Anterior cingulate cortex (tissue), 58 donors: ENCODE results near the gene COQ8B.
"Not testable (repeated sequence)": the region's sequence is repeated elsewhere in the genome, so short reads cannot be mapped to it uniquely, and the experiment has no call there.

Experiments
- DNase-seq, 58 donors: peaks; one replicate each; lab custom pipeline; 2025; lab: John Stamatoyannopoulos, UW

The COQ8B gene

GRCh38 chr19:40672573-40673299, 44.0 kb downstream of the COQ8B start:
- no peak for DNase-seq

- no peak for DNase-seq
Observed at GRCh38 chr19:40672038-40672437, 44.6 kb downstream of the COQ8B start.

- peak in 45 of 58 donors; percentile 12 to 91 (median 52) for DNase-seq
Observed at GRCh38 chr19:40671404-40671803, 45.3 kb downstream of the COQ8B start.

GRCh38 chr19:40668991-40669614, 47.6 kb downstream of the COQ8B start:
- no peak for DNase-seq

GRCh38 chr19:40667602-40668001, 49.1 kb downstream of the COQ8B start:
- no peak for DNase-seq

GRCh38 chr19:40666803-40667438, 49.8 kb downstream of the COQ8B start:
- DNase-seq: no peak

- peak in 3 of 58 donors; percentile 39 to 57 (median 45) for DNase-seq
Observed at GRCh38 chr19:40663695-40664692, 52.7 kb downstream of the COQ8B start.

GRCh38 chr19:40662925-40663694, 53.6 kb downstream of the COQ8B start:
- DNase-seq: peak in 57 of 58 donors; percentile 33 to 92 (median 77)

GRCh38 chr19:40661616-40662015, 55.1 kb downstream of the COQ8B start:
- DNase-seq: no peak

GRCh38 chr19:40659566-40659965, 57.1 kb downstream of the COQ8B start:
- no peak for DNase-seq

- no peak for DNase-seq
Observed at GRCh38 chr19:40659116-40659515, 57.6 kb downstream of the COQ8B start.

GRCh38 chr19:40658031-40658430, 58.7 kb downstream of the COQ8B start:
- DNase-seq: no peak

GRCh38 chr19:40655684-40656083, 61.0 kb downstream of the COQ8B start:
- not testable (repeated sequence) for DNase-seq

GRCh38 chr19:40652303-40652702, 64.4 kb downstream of the COQ8B start:
- not testable (repeated sequence) for DNase-seq

GRCh38 chr19:40650749-40651305, 65.9 kb downstream of the COQ8B start:
- no peak for DNase-seq

- not testable (repeated sequence) for DNase-seq
Observed at GRCh38 chr19:40649903-40650675, 66.6 kb downstream of the COQ8B start.

- no peak for DNase-seq
Observed at GRCh38 chr19:40646743-40647254, 69.9 kb downstream of the COQ8B start.

GRCh38 chr19:40642757-40643305, 73.9 kb downstream of the COQ8B start:
- no peak for DNase-seq
